GM12878 (cell line): ENCODE data around the gene BZW1. TPM values are rescaled to one million over a fixed set of nuclear protein-coding genes. Genes with fewer than 3 reads are reported as not detected.

Experiments used
- JUND ChIP-seq: IDR thresholded peaks from 2 replicates; pipeline ENCODE4 v1.6.1; 2012; ENCODE audit warnings: low read depth, mild to moderate bottlenecking, low read length, improper control_type of control experiment, moderate library complexity
- NFIC ChIP-seq: IDR thresholded peaks from 2 replicates; pipeline ENCODE4 v1.6.1; 2012; ENCODE audit warnings: low read depth, mild to moderate bottlenecking, inconsistent platforms, low read length, moderate library complexity
- SMAD5 ChIP-seq: IDR thresholded peaks from 2 replicates; pipeline ENCODE4 v1.6.1; 2016; ENCODE audit warnings: antibody characterized with exemption, low read depth
- SRF ChIP-seq, 2 experiments: IDR thresholded peaks; 2 replicates each; pipeline ENCODE4 v1.6.1; 2011; ENCODE audit warnings: low read depth in 2 of 2, low read length in 2 of 2, mild to moderate bottlenecking in 1 of 2, moderate library complexity in 1 of 2
- ZNF24 ChIP-seq: fragments of 450-650 bp; IDR thresholded peaks from 2 replicates; pipeline ENCODE4 v1.6.1; 2017; ENCODE audit warnings: antibody characterized with exemption, mild to moderate bottlenecking
- polyA plus RNA-seq, 11 experiments: library from polyadenylated mRNA; depleted of rRNA in 4 of 11; unstranded in 6 of 11; stranded (reverse) in 5 of 11; fragments of >200 nt; fragmentation: Nextera tagmentation in 4 of 11; fragmentation: Illumina TruSeq in 1 of 11; extraction: Ambion mirVana in 4 of 11; extraction: Trizol in 1 of 11; gene quantifications; 1 replicate in 1 of 11; 2 replicates in 10 of 11; pipeline versions ENCODE4 v1.2.1 to v1.2.3, GENCODE V29; 2011 to 2016; ENCODE audit warnings: inconsistent platforms in 2 of 11, missing spikeins in 2 of 11, low read depth in 1 of 11
- total RNA-seq, 4 experiments: library from RNA; depleted of rRNA in 3 of 4; stranded (reverse); fragments of >200 nt in 3 of 4; fragmentation: Illumina TruSeq in 1 of 4; extraction: Trizol in 1 of 4; gene quantifications; 2 replicates each; pipeline versions ENCODE4 v1.2.1 to v1.2.3, GENCODE V29; 2013 to 2021
- TF ChIP-seq, protein P1 (sequence below): fragments of 450-650 bp; formaldehyde crosslinking; IDR thresholded peaks from 2 replicates; pipeline ENCODE4 v1.4.0; 2020; ENCODE audit warnings: mild to moderate bottlenecking, moderate library complexity
- TF ChIP-seq, protein P2 (sequence below): IDR thresholded peaks from 2 replicates; pipeline ENCODE4 v1.6.1; 2012; ENCODE audit warnings: low read depth, low read length, improper control_type of control experiment

Gene BZW1
- total and polyA plus RNA-seq, 10 of the 15 experiments (the other 5 are each of a cell fraction or from before 2014, with no cell fraction given), result 186 to 349 (median 269) TPM

DNA sequence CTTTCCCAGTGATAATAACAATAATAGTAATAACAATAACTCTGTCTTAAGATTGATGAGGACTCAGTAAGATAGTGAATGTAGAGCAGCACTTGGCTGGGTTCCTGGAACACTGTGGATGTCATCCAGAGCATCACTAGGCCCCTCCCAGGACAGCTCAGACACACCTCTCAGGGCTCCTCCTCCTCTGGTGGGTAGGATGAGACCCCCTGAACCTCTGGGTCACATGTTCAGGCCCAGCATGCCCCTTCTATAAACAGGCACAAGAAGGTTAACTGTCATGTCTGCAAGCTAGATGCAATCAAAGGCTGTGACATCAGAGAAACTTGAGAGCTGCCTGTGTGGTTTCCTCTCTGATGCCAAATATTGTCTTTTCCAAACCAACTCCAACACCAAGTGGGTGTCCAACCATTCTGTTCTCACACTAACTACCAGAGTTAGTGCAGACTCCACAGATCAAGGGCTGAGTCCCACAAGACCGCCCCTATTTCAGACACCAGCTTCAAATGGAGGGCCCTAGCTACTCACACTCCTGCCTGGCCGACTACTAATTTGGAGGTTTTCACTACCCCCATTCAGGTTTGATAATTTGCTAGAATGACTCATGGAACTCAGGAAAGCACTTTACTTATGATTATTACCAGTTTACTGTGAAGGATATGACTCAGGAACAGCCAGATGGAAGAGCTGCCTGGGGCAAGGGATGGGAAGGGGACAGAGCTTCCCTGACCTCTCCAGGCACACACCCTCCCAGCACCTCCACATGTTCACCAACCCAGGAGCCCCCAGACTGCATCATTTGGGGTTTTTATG lies 46.4 kb upstream of the BZW1 start (continued):
- TF ChIP-seq, protein P1, sequence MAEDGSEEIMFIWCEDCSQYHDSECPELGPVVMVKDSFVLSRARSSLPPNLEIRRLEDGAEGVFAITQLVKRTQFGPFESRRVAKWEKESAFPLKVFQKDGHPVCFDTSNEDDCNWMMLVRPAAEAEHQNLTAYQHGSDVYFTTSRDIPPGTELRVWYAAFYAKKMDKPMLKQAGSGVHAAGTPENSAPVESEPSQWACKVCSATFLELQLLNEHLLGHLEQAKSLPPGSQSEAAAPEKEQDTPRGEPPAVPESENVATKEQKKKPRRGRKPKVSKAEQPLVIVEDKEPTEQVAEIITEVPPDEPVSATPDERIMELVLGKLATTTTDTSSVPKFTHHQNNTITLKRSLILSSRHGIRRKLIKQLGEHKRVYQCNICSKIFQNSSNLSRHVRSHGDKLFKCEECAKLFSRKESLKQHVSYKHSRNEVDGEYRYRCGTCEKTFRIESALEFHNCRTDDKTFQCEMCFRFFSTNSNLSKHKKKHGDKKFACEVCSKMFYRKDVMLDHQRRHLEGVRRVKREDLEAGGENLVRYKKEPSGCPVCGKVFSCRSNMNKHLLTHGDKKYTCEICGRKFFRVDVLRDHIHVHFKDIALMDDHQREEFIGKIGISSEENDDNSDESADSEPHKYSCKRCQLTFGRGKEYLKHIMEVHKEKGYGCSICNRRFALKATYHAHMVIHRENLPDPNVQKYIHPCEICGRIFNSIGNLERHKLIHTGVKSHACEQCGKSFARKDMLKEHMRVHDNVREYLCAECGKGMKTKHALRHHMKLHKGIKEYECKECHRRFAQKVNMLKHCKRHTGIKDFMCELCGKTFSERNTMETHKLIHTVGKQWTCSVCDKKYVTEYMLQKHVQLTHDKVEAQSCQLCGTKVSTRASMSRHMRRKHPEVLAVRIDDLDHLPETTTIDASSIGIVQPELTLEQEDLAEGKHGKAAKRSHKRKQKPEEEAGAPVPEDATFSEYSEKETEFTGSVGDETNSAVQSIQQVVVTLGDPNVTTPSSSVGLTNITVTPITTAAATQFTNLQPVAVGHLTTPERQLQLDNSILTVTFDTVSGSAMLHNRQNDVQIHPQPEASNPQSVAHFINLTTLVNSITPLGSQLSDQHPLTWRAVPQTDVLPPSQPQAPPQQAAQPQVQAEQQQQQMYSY (CRISPR knock-in tag), result no peak
- no peak for TF ChIP-seq SRF (IDR thresholded peaks at IDR 0.05; ENCODE audit: low read depth in 2 of 2, low read length in 2 of 2)
- no peak for TF ChIP-seq SMAD5
- TF ChIP-seq ZNF24, result no peak
- no peak for TF ChIP-seq JUND
- TF ChIP-seq NFIC, result 0 out of 2 replicates have a peak, but pooled peaks have one; percentile 29
- TF ChIP-seq, protein P2, sequence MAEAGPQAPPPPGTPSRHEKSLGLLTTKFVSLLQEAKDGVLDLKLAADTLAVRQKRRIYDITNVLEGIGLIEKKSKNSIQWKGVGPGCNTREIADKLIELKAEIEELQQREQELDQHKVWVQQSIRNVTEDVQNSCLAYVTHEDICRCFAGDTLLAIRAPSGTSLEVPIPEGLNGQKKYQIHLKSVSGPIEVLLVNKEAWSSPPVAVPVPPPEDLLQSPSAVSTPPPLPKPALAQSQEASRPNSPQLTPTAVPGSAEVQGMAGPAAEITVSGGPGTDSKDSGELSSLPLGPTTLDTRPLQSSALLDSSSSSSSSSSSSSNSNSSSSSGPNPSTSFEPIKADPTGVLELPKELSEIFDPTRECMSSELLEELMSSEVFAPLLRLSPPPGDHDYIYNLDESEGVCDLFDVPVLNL, result no peak
